Stimulated activated memory B cell treated with anti-CD40 and anti-IgM and Interleukin-4, amounts not matched to agents 10 μg/mL and 1 μg/mL and 100 μg/mL, for 72 hours (primary cell): ENCODE results near the gene DGKD.

ENCODE experiments used
- ATAC-seq: fragments of 150-1000 bp; cut with Tn5 transposase; 2 replicates; pipeline ENCODE4 v1.10.0; 2021
- H3K27ac Mint-ChIP-seq: one replicate; pipeline ENCODE4 v1.8.0; 2022; ENCODE audit warnings: mild to moderate bottlenecking, mixed read lengths
- H3K27me3 Mint-ChIP-seq: one replicate; pipeline ENCODE4 v1.8.0; 2022; ENCODE audit warnings: mixed read lengths
- H3K36me3 Mint-ChIP-seq: one replicate; pipeline ENCODE4 v1.8.0; 2022; ENCODE audit warnings: mixed read lengths
- H3K4me1 Mint-ChIP-seq: one replicate; pipeline ENCODE4 v1.8.0; 2022; ENCODE audit warnings: mixed read lengths
- H3K4me3 Mint-ChIP-seq: one replicate; pipeline ENCODE4 v1.8.0; 2022; ENCODE audit warnings: mild to moderate bottlenecking, moderate library complexity, mixed read lengths
- H3K9me3 Mint-ChIP-seq: one replicate; pipeline ENCODE4 v1.8.0; 2022; ENCODE audit warnings: mixed read lengths

The DGKD gene

DNA sequence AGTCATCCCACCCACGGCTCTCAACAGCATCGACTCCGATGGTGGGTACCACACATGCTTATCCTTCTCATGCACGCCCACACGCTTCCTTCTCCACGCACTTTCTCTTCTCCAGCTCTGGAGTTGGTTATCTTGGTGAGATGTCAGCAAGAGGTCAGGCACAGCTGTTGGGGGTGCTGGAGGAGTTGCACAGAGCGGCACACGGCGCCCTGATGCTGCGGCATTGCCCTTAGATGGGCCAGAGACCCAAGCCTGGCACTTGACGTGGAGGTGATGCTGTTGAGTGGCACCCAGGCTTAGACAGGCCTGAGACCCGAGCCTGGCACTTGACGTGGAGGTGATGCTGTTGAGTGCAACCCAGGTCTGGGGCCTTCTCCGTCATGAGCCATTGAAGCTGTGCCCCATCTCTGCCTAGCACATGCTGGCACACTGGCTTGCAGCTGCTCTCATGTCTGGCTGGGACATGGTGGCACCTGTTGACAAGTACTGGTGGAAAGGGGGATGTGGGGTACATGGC, 83.2 kb downstream of the DGKD start:
- peaks cover 4% of the 10 kb centered on the region for H3K9me3 Mint-ChIP-seq
- H3K27ac Mint-ChIP-seq = no peak overlapping the region
- ATAC-seq = no peak
- no peak overlapping the region for H3K4me3 Mint-ChIP-seq
- H3K36me3 Mint-ChIP-seq = peaks cover 64% of the 10 kb centered on the region
- peaks cover 53% of the 10 kb centered on the region for H3K4me1 Mint-ChIP-seq
- no peaks in the 10 kb centered on the region for H3K27me3 Mint-ChIP-seq

DNA sequence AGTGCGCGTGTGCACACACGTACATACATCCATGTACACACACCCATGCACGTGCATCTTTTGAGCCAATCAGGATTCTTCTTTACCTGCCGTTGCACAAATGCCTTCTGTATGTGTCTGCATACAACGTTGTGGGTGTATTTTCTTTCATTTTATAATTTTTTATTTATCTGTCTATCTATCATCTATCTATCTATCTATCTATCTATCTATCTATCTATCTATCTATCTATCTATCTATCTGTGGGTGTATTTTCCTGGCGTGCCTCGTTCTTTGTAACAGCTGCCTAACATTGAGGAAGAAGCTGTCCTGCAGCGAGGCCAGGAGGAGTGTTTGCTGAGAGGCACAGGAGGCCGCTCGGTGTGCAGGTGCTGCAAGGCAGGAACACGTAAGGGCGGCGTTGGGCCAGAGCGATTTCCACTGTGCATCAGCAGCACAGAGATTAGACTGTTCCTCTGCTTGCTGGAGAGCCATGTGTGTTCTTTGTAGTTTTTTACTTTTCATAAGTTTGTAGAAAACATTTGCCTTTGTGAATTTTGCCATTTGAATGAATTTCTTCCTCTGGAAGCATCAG, 84.4 kb downstream of the DGKD start:
- Mint-ChIP-seq H3K27ac (no peak overlapping the region), H3K4me1 (peaks cover 49% of the 10 kb centered on the region), H3K36me3 (peaks cover 68% of the 10 kb centered on the region), H3K9me3 (no peaks in the 10 kb centered on the region), H3K27me3 (no peaks in the 10 kb centered on the region), H3K4me3 (no peak overlapping the region)
- ATAC-seq = no peak

DNA sequence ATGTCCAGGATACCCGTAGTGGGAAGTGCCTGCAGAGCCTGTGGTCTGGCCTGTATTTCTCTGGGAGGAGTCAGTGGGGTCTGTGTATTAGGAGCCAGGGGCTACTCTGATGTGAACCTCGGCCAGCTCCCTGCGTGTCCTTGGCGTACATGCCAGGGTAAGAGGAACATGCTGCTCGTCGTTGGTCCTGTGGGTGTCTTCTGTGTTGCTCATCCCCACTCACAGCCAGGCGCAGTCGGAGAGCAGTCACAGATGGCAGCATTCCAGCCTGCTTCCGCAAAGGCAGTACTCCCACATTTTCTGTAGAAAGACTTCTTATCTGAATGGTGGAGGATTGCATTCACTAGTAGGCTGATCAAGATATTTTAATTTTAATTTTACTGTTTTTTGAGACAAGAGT, 84.9 kb downstream of the DGKD start:
- Mint-ChIP-seq H3K4me3 (no peak overlapping the region), H3K27ac (no peak overlapping the region), H3K27me3 (no peaks in the 10 kb centered on the region), H3K9me3 (no peaks in the 10 kb centered on the region), H3K36me3 (peaks cover 71% of the 10 kb centered on the region), H3K4me1 (peaks cover 49% of the 10 kb centered on the region)
- ATAC-seq = no peak

DNA sequence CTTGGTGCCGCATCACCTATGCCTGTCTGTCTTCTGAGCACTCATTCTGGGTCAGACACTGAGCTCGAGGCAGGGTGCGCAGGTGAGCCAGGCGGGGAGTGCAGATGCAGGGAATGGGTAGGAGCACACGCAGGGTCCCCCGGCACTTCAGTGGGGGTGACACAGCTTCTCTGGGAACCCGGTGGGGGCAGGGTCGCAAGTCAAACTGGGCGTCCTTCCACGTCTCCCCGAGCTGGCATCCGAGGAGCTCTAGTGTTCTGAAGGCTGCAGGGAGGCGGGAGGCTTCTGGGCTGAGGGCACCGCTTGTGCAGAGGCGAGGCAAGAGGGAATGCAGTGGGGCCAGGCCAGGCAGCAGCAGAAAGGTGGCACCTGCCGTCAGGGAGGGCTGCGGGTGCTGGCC, 86.0 kb downstream of the DGKD start:
- no peaks in the 10 kb centered on the region for H3K9me3 Mint-ChIP-seq
- H3K4me1 Mint-ChIP-seq = peaks cover 46% of the 10 kb centered on the region
- no peaks in the 10 kb centered on the region for H3K27me3 Mint-ChIP-seq
- no peak overlapping the region for H3K4me3 Mint-ChIP-seq
- ATAC-seq = no peak
- H3K36me3 Mint-ChIP-seq = peaks cover 75% of the 10 kb centered on the region
- H3K27ac Mint-ChIP-seq = peak overlapping the region; percentile 68

DNA sequence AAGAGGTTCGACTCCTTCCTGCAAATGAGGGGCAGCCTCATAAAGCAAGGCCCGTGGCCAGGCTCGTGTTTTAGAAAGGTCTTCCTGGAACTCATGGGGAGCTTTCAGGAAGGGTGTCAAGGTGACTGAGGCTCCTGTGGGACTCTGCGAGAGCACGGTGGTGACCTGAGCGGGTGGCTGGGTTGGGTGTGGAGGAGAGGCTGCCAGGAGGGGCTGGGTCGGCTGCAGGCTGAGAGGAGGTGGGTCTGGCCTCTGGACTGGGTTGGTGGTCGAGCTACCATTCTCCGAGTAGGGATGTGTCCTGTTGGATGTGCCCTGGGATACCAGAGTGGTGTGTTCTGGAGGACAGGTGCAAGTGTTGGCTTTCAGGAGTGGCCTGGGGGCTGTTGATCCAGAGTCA, 86.4 kb downstream of the DGKD start:
- Mint-ChIP-seq H3K27ac (peak overlapping the region; percentile 68), H3K4me3 (no peak overlapping the region), H3K27me3 (no peaks in the 10 kb centered on the region), H3K4me1 (peaks cover 42% of the 10 kb centered on the region), H3K36me3 (peaks cover 79% of the 10 kb centered on the region), H3K9me3 (no peaks in the 10 kb centered on the region)
- ATAC-seq = no peak

DNA sequence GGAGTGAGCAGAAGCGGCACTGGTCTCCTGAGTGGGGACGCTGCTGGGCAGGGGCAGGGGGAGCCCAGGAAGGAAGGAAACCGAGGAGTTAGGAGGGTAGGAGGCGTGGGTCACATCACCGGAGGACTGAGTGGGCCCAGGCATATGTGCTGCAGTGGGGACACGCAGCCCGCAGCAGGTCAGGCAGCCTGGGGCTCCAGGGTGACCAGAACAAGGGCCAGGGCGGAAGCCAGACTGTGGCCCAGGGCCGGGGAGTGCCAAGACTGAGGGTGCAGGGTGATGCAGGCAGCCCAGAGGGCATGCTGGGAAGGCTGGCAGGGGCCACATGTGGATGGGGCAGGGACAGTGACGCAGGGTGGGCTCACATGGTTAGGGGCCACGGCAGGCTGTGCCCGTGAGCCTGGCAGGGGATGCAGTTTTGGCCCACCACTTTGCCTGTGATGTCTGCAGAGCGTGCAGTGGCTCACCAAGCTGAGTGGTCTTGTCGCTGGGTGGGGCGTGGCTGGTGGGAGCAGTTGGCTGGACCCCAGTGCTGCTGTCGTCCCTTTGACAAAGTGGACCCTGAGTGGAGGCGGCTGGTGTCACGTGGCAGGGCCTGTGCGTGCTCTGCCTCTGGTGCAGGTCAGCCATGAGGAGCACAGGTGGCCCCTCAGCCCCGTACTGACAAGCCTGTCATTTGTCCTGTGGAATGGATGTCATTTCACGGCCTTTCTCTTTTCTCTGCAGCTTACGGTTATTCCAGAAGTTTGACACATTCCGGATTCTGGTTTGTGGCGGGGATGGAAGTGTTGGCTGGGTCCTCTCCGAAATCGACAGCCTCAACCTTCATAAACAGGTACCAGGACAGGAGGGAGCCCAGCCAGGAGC, 87.1 kb downstream of the DGKD start:
- H3K9me3 Mint-ChIP-seq = no peaks in the 10 kb centered on the region
- no peaks in the 10 kb centered on the region for H3K27me3 Mint-ChIP-seq
- no peak overlapping the region for H3K4me3 Mint-ChIP-seq
- H3K27ac Mint-ChIP-seq = peak overlapping the region; percentile 68
- peaks cover 40% of the 10 kb centered on the region for H3K4me1 Mint-ChIP-seq
- H3K36me3 Mint-ChIP-seq = peaks cover 84% of the 10 kb centered on the region
- ATAC-seq = no peak

DNA sequence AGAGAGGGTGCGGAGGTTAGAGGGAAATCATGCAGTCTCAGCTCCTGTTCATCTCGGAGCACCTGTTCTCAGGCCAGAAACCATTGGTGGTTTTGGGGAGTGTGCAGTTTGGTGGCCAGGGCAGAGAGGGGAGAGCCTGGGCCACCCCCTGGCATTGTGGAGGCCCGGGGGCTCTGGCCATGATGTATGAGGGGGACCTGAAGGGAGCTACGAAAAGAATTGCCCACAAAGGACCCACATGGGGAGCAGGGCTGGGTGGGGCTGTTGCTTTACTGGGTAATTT, 87.7 kb downstream of the DGKD start:
- Mint-ChIP-seq H3K36me3 (peaks cover 82% of the 10 kb centered on the region), H3K9me3 (no peaks in the 10 kb centered on the region), H3K27me3 (no peaks in the 10 kb centered on the region), H3K4me1 (peaks cover 34% of the 10 kb centered on the region), H3K4me3 (no peak overlapping the region), H3K27ac (peak overlapping the region; percentile 68)
- ATAC-seq = no peak

DNA sequence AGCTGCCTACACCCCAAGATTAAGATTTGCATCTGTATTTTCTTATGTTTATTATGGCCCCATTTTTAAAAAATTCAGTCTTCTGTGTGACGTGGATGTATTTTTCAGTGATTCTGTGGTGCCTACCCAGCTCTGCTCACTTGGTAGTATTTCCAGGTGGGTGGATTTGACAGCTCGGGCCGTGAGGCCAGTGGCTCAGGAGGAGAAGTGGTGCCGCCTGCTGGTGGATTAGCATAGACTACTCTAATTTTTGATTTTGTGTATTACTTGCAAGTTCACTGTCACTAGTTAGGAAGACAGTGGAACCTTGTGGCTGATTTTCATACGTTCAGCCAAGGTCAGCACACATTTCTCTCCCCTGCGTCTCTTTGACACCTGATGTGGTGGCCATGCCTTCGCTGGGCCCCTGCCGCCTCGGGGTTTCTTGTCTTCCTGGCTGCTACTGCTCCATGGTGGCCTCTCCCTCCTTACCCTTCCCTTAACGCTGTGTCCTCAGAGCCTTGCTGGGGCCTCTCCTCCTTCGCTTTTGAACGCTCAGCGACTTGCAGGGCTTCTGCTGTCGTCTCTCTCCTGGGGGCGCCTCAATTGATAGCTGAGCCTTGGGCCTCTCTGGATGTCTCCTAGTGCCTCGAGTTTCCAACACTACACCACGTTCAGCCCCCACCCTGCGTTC, 89.4 kb downstream of the DGKD start:
- Mint-ChIP-seq H3K4me1 (peaks cover 33% of the 10 kb centered on the region), H3K27ac (peak overlapping the region; percentile 23), H3K36me3 (peaks cover 85% of the 10 kb centered on the region), H3K4me3 (no peak overlapping the region), H3K9me3 (no peaks in the 10 kb centered on the region), H3K27me3 (no peaks in the 10 kb centered on the region)
- peak; percentile 88 for ATAC-seq

DNA sequence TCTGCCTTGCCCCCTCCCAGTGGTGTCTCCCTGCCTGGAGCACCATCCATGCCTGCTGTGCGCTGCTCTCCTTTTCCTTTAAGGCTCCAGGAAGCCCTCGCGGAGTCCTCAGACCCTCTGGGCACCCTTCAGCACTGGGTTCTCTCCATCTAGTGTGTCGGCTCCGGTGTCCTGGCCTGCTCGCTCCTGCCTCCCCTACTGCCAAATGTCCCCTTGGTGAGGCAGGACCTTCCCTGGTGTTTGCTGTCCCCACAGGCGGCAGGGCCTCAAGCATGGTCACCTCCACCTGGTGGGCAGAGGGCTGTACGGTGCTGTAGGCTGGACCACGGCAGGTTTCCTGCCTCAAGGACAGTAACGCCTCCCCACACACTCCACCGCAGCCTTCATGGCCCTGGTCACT, 90.2 kb downstream of the DGKD start:
- Mint-ChIP-seq H3K27me3 (no peaks in the 10 kb centered on the region), H3K27ac (peak overlapping the region; percentile 23), H3K9me3 (no peaks in the 10 kb centered on the region), H3K36me3 (peaks cover 84% of the 10 kb centered on the region), H3K4me1 (peaks cover 33% of the 10 kb centered on the region), H3K4me3 (no peak overlapping the region)
- no peak for ATAC-seq

DNA sequence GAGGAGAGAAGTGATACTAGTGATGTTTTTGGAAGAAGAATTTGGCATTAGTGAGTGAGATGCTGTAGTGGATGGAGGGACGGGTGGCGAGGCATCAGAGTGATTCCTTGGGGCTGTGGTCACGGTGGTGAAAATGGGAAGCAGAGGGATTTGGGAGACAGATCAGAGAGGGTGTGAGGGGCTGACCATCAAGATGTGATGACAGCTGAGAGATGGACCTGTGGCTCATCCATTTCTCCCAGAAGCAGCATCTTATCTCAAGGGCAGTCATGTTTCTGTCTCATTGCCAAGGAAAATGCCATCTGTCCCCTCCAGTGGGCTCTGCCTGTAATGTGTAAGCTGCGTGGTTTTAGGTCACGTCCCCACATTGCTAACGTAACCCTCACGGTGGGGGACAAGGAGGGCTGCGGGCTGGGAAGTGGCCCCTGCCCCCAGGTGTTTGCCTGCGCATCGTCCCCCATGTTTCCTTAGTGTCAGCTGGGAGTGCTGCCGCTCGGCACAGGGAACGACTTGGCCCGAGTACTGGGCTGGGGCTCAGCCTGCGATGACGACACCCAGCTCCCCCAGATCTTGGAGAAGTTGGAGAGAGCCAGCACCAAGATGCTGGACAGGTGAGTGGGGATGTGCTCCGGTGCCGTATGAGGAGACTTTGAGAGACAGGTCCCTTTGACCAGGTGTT, 91.0 kb downstream of the DGKD start:
- no peaks in the 10 kb centered on the region for H3K27me3 Mint-ChIP-seq
- H3K27ac Mint-ChIP-seq = peak overlapping the region; percentile 23
- ATAC-seq = no peak
- H3K9me3 Mint-ChIP-seq = no peaks in the 10 kb centered on the region
- peaks cover 31% of the 10 kb centered on the region for H3K4me1 Mint-ChIP-seq
- peaks cover 82% of the 10 kb centered on the region for H3K36me3 Mint-ChIP-seq
- no peak overlapping the region for H3K4me3 Mint-ChIP-seq

DNA sequence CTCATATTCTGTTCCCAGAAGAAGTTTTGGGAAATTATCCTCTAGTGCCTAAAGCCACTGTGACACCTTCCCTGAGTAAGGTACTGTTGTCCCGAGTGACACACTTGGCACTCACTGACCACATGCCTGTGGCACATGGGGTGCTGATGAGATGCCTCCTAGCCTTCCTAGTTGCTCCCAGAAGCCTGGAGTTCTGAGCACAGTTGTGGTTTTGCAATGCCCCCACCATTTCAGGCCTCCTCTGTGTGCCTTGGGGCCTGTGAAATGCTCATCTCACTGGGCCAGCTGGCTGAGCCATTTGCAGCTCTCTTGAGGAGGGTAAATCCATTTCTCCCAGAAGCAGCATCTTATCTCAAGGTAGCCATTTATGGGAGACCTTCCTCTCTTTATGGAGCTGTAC, 91.8 kb downstream of the DGKD start:
- Mint-ChIP-seq H3K4me1 (peaks cover 29% of the 10 kb centered on the region), H3K4me3 (no peak overlapping the region), H3K36me3 (peaks cover 86% of the 10 kb centered on the region), H3K27ac (no peak overlapping the region), H3K27me3 (no peaks in the 10 kb centered on the region), H3K9me3 (no peaks in the 10 kb centered on the region)
- no peak for ATAC-seq

DNA sequence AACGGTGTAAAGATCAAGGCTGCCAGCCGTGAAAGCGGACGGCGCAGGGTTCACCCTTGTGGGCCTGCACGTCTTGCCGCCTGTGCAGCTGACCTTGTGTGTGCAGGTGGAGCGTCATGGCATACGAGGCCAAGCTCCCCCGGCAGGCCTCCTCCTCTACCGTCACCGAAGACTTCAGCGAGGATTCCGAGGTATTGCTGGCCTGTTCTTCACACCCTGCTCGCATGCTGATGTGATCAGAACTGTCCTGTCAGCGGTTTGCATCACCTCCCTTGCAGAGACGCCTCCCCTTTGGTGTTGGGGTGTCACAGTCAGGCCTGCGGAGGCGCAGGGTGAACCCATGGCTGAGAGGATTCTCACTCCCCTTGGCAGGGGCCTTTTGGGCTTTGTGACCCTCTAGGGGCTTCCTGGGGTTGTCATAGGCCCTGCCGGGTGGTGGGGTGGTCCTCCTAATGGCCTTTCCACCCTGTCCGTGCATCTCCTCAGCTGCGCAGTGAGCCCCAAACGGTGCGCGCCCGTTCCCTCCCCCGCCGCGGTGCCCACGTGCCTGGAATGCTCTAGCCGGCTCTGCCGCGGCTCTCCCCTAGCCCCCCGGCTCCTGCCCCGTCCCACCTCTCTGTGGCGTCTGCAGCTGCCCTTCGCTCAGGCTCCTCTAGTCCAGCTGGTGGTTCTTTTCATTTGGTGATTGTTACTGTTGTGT, 92.5 kb downstream of the DGKD start:
- Mint-ChIP-seq H3K27ac (no peak overlapping the region), H3K9me3 (no peaks in the 10 kb centered on the region), H3K4me1 (peaks cover 26% of the 10 kb centered on the region), H3K36me3 (peaks cover 85% of the 10 kb centered on the region), H3K27me3 (no peaks in the 10 kb centered on the region), H3K4me3 (no peak overlapping the region)
- no peak for ATAC-seq

DNA sequence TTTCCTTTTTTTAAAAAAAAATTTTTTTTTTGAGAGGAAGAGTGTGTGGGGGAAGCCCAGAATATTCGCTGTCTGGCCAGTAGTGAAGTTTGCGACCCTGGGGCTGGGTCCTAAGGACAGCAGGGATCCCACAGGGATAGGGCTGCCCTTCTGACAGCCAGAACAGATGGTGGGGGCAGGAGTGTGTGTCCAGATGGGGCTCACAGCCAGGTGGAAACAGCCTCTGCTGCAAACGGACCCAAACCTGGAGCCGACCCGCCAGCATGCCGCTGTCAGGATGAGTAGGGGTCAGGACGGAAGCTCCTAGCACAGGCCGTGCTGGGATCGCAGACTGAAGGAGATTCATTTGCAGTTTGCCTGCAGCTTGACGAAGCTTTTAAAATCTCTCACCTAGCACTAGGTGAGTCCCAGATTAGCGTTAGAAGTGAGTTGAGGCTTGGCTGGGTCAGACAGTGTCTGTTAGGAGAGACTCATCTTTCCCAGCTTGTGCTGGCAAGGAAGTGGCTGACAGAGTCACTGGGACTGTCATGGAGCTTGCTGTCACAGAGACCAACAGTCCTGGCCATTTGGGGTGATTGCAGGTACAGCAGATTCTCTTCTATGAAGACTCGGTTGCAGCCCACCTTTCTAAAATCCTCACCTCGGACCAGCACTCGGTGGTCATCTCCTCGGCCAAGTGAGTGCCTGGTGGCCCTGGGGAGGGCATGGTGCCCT, 93.4 kb downstream of the DGKD start:
- no peak for ATAC-seq
- H3K9me3 Mint-ChIP-seq = no peaks in the 10 kb centered on the region
- H3K27ac Mint-ChIP-seq = no peak overlapping the region
- peaks cover 84% of the 10 kb centered on the region for H3K36me3 Mint-ChIP-seq
- H3K4me1 Mint-ChIP-seq = peaks cover 21% of the 10 kb centered on the region
- H3K4me3 Mint-ChIP-seq = no peak overlapping the region
- H3K27me3 Mint-ChIP-seq = no peaks in the 10 kb centered on the region

DNA sequence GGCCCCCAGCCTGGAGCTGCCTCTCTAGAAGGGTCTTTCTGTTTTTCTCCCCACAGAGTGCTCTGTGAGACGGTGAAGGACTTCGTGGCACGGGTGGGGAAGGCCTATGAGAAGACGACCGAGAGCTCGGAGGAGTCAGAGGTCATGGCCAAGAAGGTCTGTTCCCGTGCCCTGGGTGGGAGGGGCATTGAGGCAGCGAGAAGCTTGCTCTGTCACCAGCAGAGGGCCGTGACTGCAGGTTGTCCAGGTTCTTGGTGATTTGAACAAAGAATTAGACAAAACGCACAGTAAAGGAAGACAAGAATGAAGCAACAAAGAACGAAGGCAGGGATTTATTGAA, 93.9 kb downstream of the DGKD start:
- Mint-ChIP-seq H3K4me1 (peaks cover 19% of the 10 kb centered on the region), H3K4me3 (no peak overlapping the region), H3K27me3 (no peaks in the 10 kb centered on the region), H3K36me3 (peaks cover 81% of the 10 kb centered on the region), H3K27ac (no peak overlapping the region), H3K9me3 (no peaks in the 10 kb centered on the region)
- no peak for ATAC-seq
